Fibroblast of lung (primary cell): Measurements from ENCODE around the gene ORC1. TPM values are rescaled to one million over a fixed set of nuclear protein-coding genes. Genes with fewer than 3 reads are reported as not detected.

Experiments used
- DNase-seq, 2 donors: peaks; one replicate each; pipeline versions ENCODE4 v3.0.0 to v3.0.0-alpha.2; 2010; ENCODE audit warnings: low read depth in 2 of 2
- H2AFZ ChIP-seq: 2 replicates; pipeline ENCODE4 v1.5.1; 2012; ENCODE audit warnings: low read length, control low read depth, inconsistent platforms
- H3K27ac ChIP-seq: 2 replicates; pipeline ENCODE4 v1.5.1; 2011; ENCODE audit warnings: low read length, control low read depth; ENCODE audit not compliant: insufficient read depth
- H3K27me3 ChIP-seq: 2 replicates; pipeline ENCODE4 v1.5.1; 2011; ENCODE audit warnings: mild to moderate bottlenecking, low read length; ENCODE audit not compliant: control insufficient read depth, insufficient read depth
- H3K36me3 ChIP-seq: 2 replicates; pipeline ENCODE4 v1.5.1; 2011; ENCODE audit warnings: low read length; ENCODE audit not compliant: control insufficient read depth, insufficient read depth
- H3K4me1 ChIP-seq: 2 replicates; pipeline ENCODE4 v1.5.1; 2011; ENCODE audit warnings: low read length; ENCODE audit not compliant: control insufficient read depth, insufficient read depth; ENCODE audit errors: extremely low read depth
- H3K4me2 ChIP-seq: 2 replicates; pipeline ENCODE4 v1.5.1; 2011; ENCODE audit warnings: low read length, control low read depth; ENCODE audit not compliant: insufficient read depth; ENCODE audit errors: extremely low read depth
- H3K4me3 ChIP-seq, 4 experiments: fragments of 200-600 bp in 1 of 4; sonication (generic) in 1 of 4; replicated peaks in 1 of 4; 2 replicates each; pipeline ENCODE4 v1.5.1; 2011 to 2016; ENCODE audit warnings: low read length in 4 of 4, low read depth in 3 of 4, mild to moderate bottlenecking in 3 of 4, control low read depth in 2 of 4, inconsistent platforms in 1 of 4, mixed read lengths in 1 of 4; ENCODE audit not compliant: insufficient read depth in 1 of 4; ENCODE audit errors: control extremely low read depth in 1 of 4
- H3K79me2 ChIP-seq: 2 replicates; pipeline ENCODE4 v1.5.1; 2012; ENCODE audit warnings: mild to moderate bottlenecking, low read length, inconsistent platforms; ENCODE audit not compliant: control insufficient read depth, insufficient read depth
- H3K9ac ChIP-seq: 2 replicates; pipeline ENCODE4 v1.5.1; 2011; ENCODE audit warnings: mild to moderate bottlenecking, low read length, control low read depth; ENCODE audit not compliant: insufficient read depth
- H3K9me3 ChIP-seq: 2 replicates; pipeline ENCODE4 v1.5.1; 2012; ENCODE audit warnings: low read depth, low read length; ENCODE audit not compliant: control insufficient read depth, insufficient read depth
- H4K20me1 ChIP-seq: 2 replicates; pipeline ENCODE4 v1.5.1; 2011; ENCODE audit warnings: low read length; ENCODE audit not compliant: control insufficient read depth, insufficient read depth; ENCODE audit errors: extremely low read depth
- CTCF ChIP-seq, 2 donors: IDR thresholded peaks in 1 of 2; conservative IDR thresholded peaks in 1 of 2; 1 replicate in 1 of 2; 2 replicates in 1 of 2; pipeline ENCODE4 v1.5.1; 2011 to 2012; ENCODE audit warnings: low read length in 2 of 2, control low read depth in 1 of 2, inconsistent platforms in 1 of 2, low read depth in 1 of 2, mild to moderate bottlenecking in 1 of 2
- EZH2 ChIP-seq: IDR thresholded peaks from 2 replicates; pipeline ENCODE4 v1.5.1; 2012; ENCODE audit warnings: low read length, control low read depth, mild to moderate bottlenecking; ENCODE audit errors: missing control alignments
- polyA plus RNA-seq, 2 donors: library from polyadenylated mRNA; depleted of rRNA in 1 of 2; stranded (reverse) in 1 of 2; unstranded in 1 of 2; fragments of >200 nt; gene quantifications; 2 replicates each; pipeline ENCODE4 v1.2.1, GENCODE V29; 2011 to 2012; ENCODE audit warnings: missing spikeins in 1 of 2
- total RNA-seq: library from RNA; depleted of rRNA; stranded (reverse); fragments of >200 nt; gene quantifications from 2 replicates; pipeline ENCODE4 v1.2.1, GENCODE V29; 2014

ORC1 gene
- total and polyA plus RNA-seq, 2 donors (not counting 1 experiment from before 2014, with no cell fraction given) = 0.83 to 3.6 TPM

GRCh38 chr1:52402860-52403240, 1.4 kb downstream of the ORC1 start:
- Histone ChIP-seq H3K79me2 (peaks cover 29% of the 10 kb centered on the region), H3K27ac (no peak overlapping the region), H3K4me1 (no peaks in the 10 kb centered on the region), H3K9ac (no peak overlapping the region), H3K9me3 (no peaks in the 10 kb centered on the region), H3K4me2 (peak overlapping the region; percentile 94), H3K4me3 (peak overlapping the region; percentile 79 to 100 (median 94)), H4K20me1 (no peaks in the 10 kb centered on the region), H3K36me3 (no peaks in the 10 kb centered on the region), H2AFZ (peak overlapping the region; percentile 99), H3K27me3 (no peaks in the 10 kb centered on the region)
- TF ChIP-seq EZH2 = no peak
- TF ChIP-seq CTCF (conservative IDR thresholded peaks at IDR 0.05 in 1 of 2, IDR thresholded peaks at IDR 0.05 in 1 of 2; ENCODE audit: low read depth in 1 of 2, low read length in 2 of 2) = no peak
- no peak for DNase-seq

GRCh38 chr1:52400131-52400530, 4.1 kb downstream of the ORC1 start:
- Histone ChIP-seq H3K9ac (no peak overlapping the region), H2AFZ (no peak overlapping the region), H3K36me3 (no peaks in the 10 kb centered on the region), H3K27me3 (no peaks in the 10 kb centered on the region), H3K4me1 (no peaks in the 10 kb centered on the region), H3K4me3 (no peak overlapping the region), H3K27ac (no peak overlapping the region), H3K9me3 (no peaks in the 10 kb centered on the region), H4K20me1 (no peaks in the 10 kb centered on the region), H3K4me2 (no peak overlapping the region), H3K79me2 (peaks cover 15% of the 10 kb centered on the region)
- TF ChIP-seq EZH2 (no peak), CTCF (conservative IDR thresholded peaks at IDR 0.05 in 1 of 2, IDR thresholded peaks at IDR 0.05 in 1 of 2; ENCODE audit: low read depth in 1 of 2, low read length in 2 of 2) (no peak)
- DNase-seq = no peak

GRCh38 chr1:52399629-52400028, 4.6 kb downstream of the ORC1 start:
- Histone ChIP-seq H3K4me1 (no peaks in the 10 kb centered on the region), H3K4me3 (no peak overlapping the region), H2AFZ (no peak overlapping the region), H4K20me1 (no peaks in the 10 kb centered on the region), H3K36me3 (no peaks in the 10 kb centered on the region), H3K9me3 (no peaks in the 10 kb centered on the region), H3K27me3 (no peaks in the 10 kb centered on the region), H3K4me2 (no peak overlapping the region), H3K9ac (no peak overlapping the region), H3K79me2 (peaks cover 10% of the 10 kb centered on the region), H3K27ac (no peak overlapping the region)
- no peak for DNase-seq
- TF ChIP-seq EZH2 (no peak), CTCF (conservative IDR thresholded peaks at IDR 0.05 in 1 of 2, IDR thresholded peaks at IDR 0.05 in 1 of 2; ENCODE audit: low read depth in 1 of 2, low read length in 2 of 2) (no peak)
